ENCODE results near the gene PTGES2. TPM values are rescaled to one million over a fixed set of nuclear protein-coding genes. Genes with fewer than 3 reads are reported as not detected.

PTGES2 gene
- total and polyA plus RNA-seq, 9 of the 15 experiments (the other 6 are each of a cell fraction or from before 2014, with no cell fraction given), result 2.4 to 196 (median 90.1) TPM

- TF ChIP-seq DIDO1 (tag; IDR thresholded peaks at IDR 0.05; ENCODE audit: low read depth), result no peak
- no peak; the same call in 1 of the 2 replicates for TF ChIP-seq TRIM28 (IDR thresholded peaks at IDR 0.05)
- no peak for TF ChIP-seq PCBP2 (IDR thresholded peaks at IDR 0.05; ENCODE audit: low read depth, low read length, poor library complexity, severe bottlenecking)
- no peak for TF ChIP-seq ZNF23 (CRISPR knock-in tag; IDR thresholded peaks at IDR 0.05)
- no peak for TF ChIP-seq ZNF41 (CRISPR knock-in tag; conservative IDR thresholded peaks at IDR 0.05)
- TF ChIP-seq EHMT2 (IDR thresholded peaks at IDR 0.05), result no peak
- TF ChIP-seq PBX2 (CRISPR knock-in tag; IDR thresholded peaks at IDR 0.05; ENCODE audit: low read depth), result no peak
- no peak for TF ChIP-seq PBX2 (tag; conservative IDR thresholded peaks at IDR 0.05; ENCODE audit: low read depth)
- no peak for TF ChIP-seq HSF4 (CRISPR knock-in tag; IDR thresholded peaks at IDR 0.05; ENCODE audit: borderline replicate concordance)
- TF ChIP-seq LARP7 (IDR thresholded peaks at IDR 0.05), result no peak
- TF ChIP-seq ZNF644 (tag; IDR thresholded peaks at IDR 0.05; ENCODE audit: low read depth), result no peak
- 0 out of 2 replicates have a peak, but pooled peaks have one; percentile 12 for TF ChIP-seq ATF6 (CRISPR knock-in tag; IDR thresholded peaks at IDR 0.05)
- peak; percentile 72; the same call in 1 of the 2 replicates for TF ChIP-seq MXI1 (IDR thresholded peaks at IDR 0.05; ENCODE audit: low read depth, low read length)
- no peak for TF ChIP-seq ZFP30 (CRISPR knock-in tag; IDR thresholded peaks at IDR 0.05; ENCODE audit: borderline replicate concordance)
- TF ChIP-seq ZNF445 (CRISPR knock-in tag; IDR thresholded peaks at IDR 0.05; ENCODE audit: low read depth), result no peak
- peak; percentile 14; the same call in 1 of the 2 replicates for TF ChIP-seq ESRRA (IDR thresholded peaks at IDR 0.05; ENCODE audit: borderline replicate concordance, low read depth)
- TF ChIP-seq ZNF696 (CRISPR knock-in tag; conservative IDR thresholded peaks at IDR 0.05), result no peak
- no peak for TF ChIP-seq NR2C2 (CRISPR knock-in tag; IDR thresholded peaks at IDR 0.05)
- TF ChIP-seq NR2C2 (tag; IDR thresholded peaks at IDR 0.05), result peak; percentile 87
- TF ChIP-seq HCFC1 (IDR thresholded peaks at IDR 0.05; ENCODE audit: low read depth, low read length), result peak; percentile 59
- no peak for TF ChIP-seq ZNF3 (CRISPR knock-in tag; IDR thresholded peaks at IDR 0.05)
- no peak for TF ChIP-seq ERF (CRISPR knock-in tag; IDR thresholded peaks at IDR 0.05)
- TF ChIP-seq ARNT (IDR thresholded peaks at IDR 0.05), result no peak; a peak in 1 of 4 replicates
- TF ChIP-seq GTF2A2 (tag; IDR thresholded peaks at IDR 0.05), result no peak
- no peak for TF ChIP-seq NCOA4 (IDR thresholded peaks at IDR 0.05; ENCODE audit: partially characterized antibody)
- TF ChIP-seq SMARCE1 (IDR thresholded peaks at IDR 0.05), result no peak
- TF ChIP-seq CREB1 (IDR thresholded peaks at IDR 0.05), result peak; percentile 25; the same call in 1 of the 2 replicates
- TF ChIP-seq CREB1 (CRISPR knock-in tag; IDR thresholded peaks at IDR 0.05), result no peak
These were observed 684 bp upstream of the PTGES2 start (continued) for GRCh38 chr9:128127990-128128835.
